ENCODE measurements around the gene FOXJ3.

FOXJ3 gene

GRCh38 chr1:42171679-42172266 lies 163.3 kb downstream of the FOXJ3 start:
- DNase-seq (ENCODE audit: low read depth in 4 of 4, low spot score in 1 of 4) = no peak

- DNase-seq (ENCODE audit: low read depth in 4 of 4, low spot score in 1 of 4) = no peak
Measured at GRCh38 chr1:42170779-42171621, 164.0 kb downstream of the FOXJ3 start.

GRCh38 chr1:42168763-42169162 lies 166.3 kb downstream of the FOXJ3 start:
- DNase-seq (ENCODE audit: low read depth in 4 of 4, low spot score in 1 of 4) = no peak

- no peak for DNase-seq (ENCODE audit: low read depth in 4 of 4, low spot score in 1 of 4)
Measured at GRCh38 chr1:42168391-42168670, 166.7 kb downstream of the FOXJ3 start.

- DNase-seq (ENCODE audit: low read depth in 4 of 4, low spot score in 1 of 4) = no peak
Measured at GRCh38 chr1:42167611-42168390, 167.2 kb downstream of the FOXJ3 start.

GRCh38 chr1:42165511-42166210 lies 169.4 kb downstream of the FOXJ3 start:
- no peak for DNase-seq (ENCODE audit: low read depth in 4 of 4, low spot score in 1 of 4)

GRCh38 chr1:42164551-42165420 lies 170.2 kb downstream of the FOXJ3 start, which contains the start of gene GUCA2A:
TSS of gene GUCA2A (minus strand) at chr1:42164745. CDS start at chr1:42164712, 33 bp downstream.
- DNase-seq (ENCODE audit: low read depth in 4 of 4, low spot score in 1 of 4) = no peak

- no peak for DNase-seq (ENCODE audit: low read depth in 4 of 4, low spot score in 1 of 4)
Measured at GRCh38 chr1:42163536-42164503, 171.2 kb downstream of the FOXJ3 start.

- DNase-seq (ENCODE audit: low read depth in 4 of 4, low spot score in 1 of 4) = no peak
Measured at GRCh38 chr1:42163114-42163513, 171.9 kb downstream of the FOXJ3 start.

GRCh38 chr1:42162181-42162580 lies 172.9 kb downstream of the FOXJ3 start:
- no peak for DNase-seq (ENCODE audit: low read depth in 4 of 4, low spot score in 1 of 4)

GRCh38 chr1:42158189-42158588 lies 176.8 kb downstream of the FOXJ3 start:
- DNase-seq (ENCODE audit: low read depth in 4 of 4, low spot score in 1 of 4) = no peak

- no peak for DNase-seq (ENCODE audit: low read depth in 4 of 4, low spot score in 1 of 4)
Measured at GRCh38 chr1:42157667-42158066, 177.4 kb downstream of the FOXJ3 start.

GRCh38 chr1:42155362-42155761 lies 179.7 kb downstream of the FOXJ3 start:
- no peak for DNase-seq (ENCODE audit: low read depth in 4 of 4, low spot score in 1 of 4)

GRCh38 chr1:42154685-42155084 lies 180.3 kb downstream of the FOXJ3 start:
- DNase-seq (ENCODE audit: low read depth in 4 of 4, low spot score in 1 of 4) = no peak

GRCh38 chr1:42153624-42154023 lies 181.4 kb downstream of the FOXJ3 start:
- DNase-seq (ENCODE audit: low read depth in 4 of 4, low spot score in 1 of 4) = no peak

GRCh38 chr1:42152907-42153600 lies 182.0 kb downstream of the FOXJ3 start, which contains the start of gene GUCA2B:
TSS of gene GUCA2B (plus strand) at chr1:42153410. CDS start at chr1:42153451, 41 bp downstream.
- DNase-seq (ENCODE audit: low read depth in 4 of 4, low spot score in 1 of 4) = no peak

GRCh38 chr1:42152119-42152518 lies 182.9 kb downstream of the FOXJ3 start:
- DNase-seq (ENCODE audit: low read depth in 4 of 4, low spot score in 1 of 4) = no peak

- no peak for DNase-seq (ENCODE audit: low read depth in 4 of 4, low spot score in 1 of 4)
Measured at GRCh38 chr1:42150651-42151050, 184.4 kb downstream of the FOXJ3 start.

- no peak for DNase-seq (ENCODE audit: low read depth in 4 of 4, low spot score in 1 of 4)
Measured at GRCh38 chr1:42148166-42148565, 186.9 kb downstream of the FOXJ3 start.
